Liver (tissue), 9 donors: ENCODE results near the gene THADA. TPM values are rescaled to one million over a fixed set of nuclear protein-coding genes. Genes with fewer than 3 reads are reported as not detected.

ENCODE experiments used
- DNase-seq: peaks from one replicate; pipeline ENCODE4 v3.0.0-alpha.2; 2017; ENCODE audit warnings: low spot score
- H3K27ac ChIP-seq, 2 donors: one replicate each; pipeline ENCODE4 v1.7.0; 2013; ENCODE audit warnings: inconsistent platforms in 2 of 2, low read length in 2 of 2, control low read depth in 1 of 2, low read depth in 1 of 2, mild to moderate bottlenecking in 1 of 2
- H3K27me3 ChIP-seq, 4 donors: one replicate each; pipeline versions ENCODE4 v1.6.1 to v1.7.0; 2013; ENCODE audit warnings: low read length in 3 of 4, inconsistent platforms in 1 of 4, mild to moderate bottlenecking in 1 of 4, moderate library complexity in 1 of 4; ENCODE audit not compliant: control insufficient read depth in 4 of 4, insufficient read depth in 4 of 4
- H3K36me3 ChIP-seq, 4 donors: one replicate each; pipeline versions ENCODE4 v1.6.1 to v1.7.0; 2013; ENCODE audit warnings: low read length in 3 of 4, mild to moderate bottlenecking in 3 of 4, low read depth in 1 of 4, moderate library complexity in 1 of 4; ENCODE audit not compliant: control insufficient read depth in 4 of 4, insufficient read depth in 3 of 4
- H3K4me1 ChIP-seq, 4 donors: one replicate each; pipeline versions ENCODE4 v1.6.1 to v1.7.0; 2013; ENCODE audit warnings: low read length in 3 of 4, mild to moderate bottlenecking in 3 of 4, moderate library complexity in 1 of 4; ENCODE audit not compliant: control insufficient read depth in 4 of 4, insufficient read depth in 4 of 4
- H3K4me3 ChIP-seq, 3 donors: one replicate each; pipeline versions ENCODE4 v1.6.1 to v1.7.0; 2013; ENCODE audit warnings: low read length in 3 of 3, control low read depth in 1 of 3, low read depth in 1 of 3, mild to moderate bottlenecking in 1 of 3
- H3K9ac ChIP-seq, 2 donors: one replicate each; pipeline ENCODE4 v1.7.0; 2013; ENCODE audit warnings: low read length in 2 of 2, mild to moderate bottlenecking in 2 of 2, moderate library complexity in 2 of 2, control low read depth in 1 of 2, low read depth in 1 of 2
- H3K9me3 ChIP-seq, 4 donors: one replicate each; pipeline versions ENCODE4 v1.6.1 to v1.7.0; 2013; ENCODE audit warnings: low read length in 3 of 4; ENCODE audit not compliant: control insufficient read depth in 4 of 4
- CTCF ChIP-seq: fragments of 150-350 bp; IDR thresholded peaks from 2 replicates; pipeline ENCODE4 v1.5.1; 2017; ENCODE audit warnings: improper control_type of control experiment, low read depth, low read length; ENCODE audit not compliant: missing input control
- EGR1 ChIP-seq, 2 donors: IDR thresholded peaks; 2 replicates each; pipeline ENCODE4 v1.6.1; 2016 to 2018; ENCODE audit warnings: antibody characterized with exemption in 2 of 2, low read depth in 2 of 2
- FOXA2 ChIP-seq: IDR thresholded peaks from 2 replicates; pipeline ENCODE4 v1.6.1; 2016; ENCODE audit warnings: antibody characterized with exemption
- GABPA ChIP-seq, 2 donors: IDR thresholded peaks in 1 of 2; conservative IDR thresholded peaks in 1 of 2; 2 replicates each; pipeline ENCODE4 v1.6.1; 2016; ENCODE audit warnings: antibody characterized with exemption in 2 of 2, mild to moderate bottlenecking in 1 of 2, moderate library complexity in 1 of 2
- HNF4A ChIP-seq, 2 donors: conservative IDR thresholded peaks; 2 replicates each; pipeline ENCODE4 v1.6.1; 2016; ENCODE audit warnings: antibody characterized with exemption in 2 of 2, mild to moderate bottlenecking in 2 of 2
- HNF4G ChIP-seq: IDR thresholded peaks from 2 replicates; pipeline ENCODE4 v1.6.1; 2016; ENCODE audit warnings: antibody characterized with exemption
- MAX ChIP-seq: IDR thresholded peaks from 2 replicates; pipeline ENCODE4 v1.6.1; 2016; ENCODE audit warnings: antibody characterized with exemption
- NR2F2 ChIP-seq: IDR thresholded peaks from 2 replicates; pipeline ENCODE4 v1.6.1; 2016; ENCODE audit warnings: antibody characterized with exemption
- RAD21 ChIP-seq, 2 donors: IDR thresholded peaks; 2 replicates each; pipeline ENCODE4 v1.6.1; 2016; ENCODE audit warnings: antibody characterized with exemption in 2 of 2, mild to moderate bottlenecking in 2 of 2
- REST ChIP-seq: IDR thresholded peaks from 2 replicates; pipeline ENCODE4 v1.6.1; 2016; ENCODE audit warnings: antibody characterized with exemption, mild to moderate bottlenecking
- RXRA ChIP-seq, 2 donors: IDR thresholded peaks; 2 replicates each; pipeline ENCODE4 v1.6.1; 2017 to 2018; ENCODE audit warnings: antibody characterized with exemption in 2 of 2, mild to moderate bottlenecking in 1 of 2
- TAF1 ChIP-seq: conservative IDR thresholded peaks from 2 replicates; pipeline ENCODE4 v1.6.1; 2016; ENCODE audit warnings: antibody characterized with exemption, mild to moderate bottlenecking
- YY1 ChIP-seq: IDR thresholded peaks from 2 replicates; pipeline ENCODE4 v1.6.1; 2016; ENCODE audit warnings: antibody characterized with exemption, mild to moderate bottlenecking
- ZBTB33 ChIP-seq: IDR thresholded peaks from 2 replicates; pipeline ENCODE4 v1.6.1; 2016; ENCODE audit warnings: antibody characterized with exemption
- WGBS: extraction: QIAGEN DNeasy Blood & Tissue Kit; methylation state at CpG from one replicate; pipeline ENCODE4 v1.1.7; 2013; 5-methylcytosine and 5-hydroxymethylcytosine counted together
- polyA plus RNA-seq, 2 donors: library from polyadenylated mRNA; stranded (reverse) in 1 of 2; unstranded in 1 of 2; fragments of 200-250 nt in 1 of 2; fragments of >200 nt in 1 of 2; fragmentation: Nextera tagmentation in 1 of 2; extraction: Ambion mirVana in 1 of 2; gene quantifications; one replicate each; pipeline versions ENCODE4 v1.2.1 to v1.2.3, GENCODE V29; 2013 to 2015
- total RNA-seq, 2 donors: library from RNA; depleted of rRNA; stranded (reverse); fragments of >200 nt; gene quantifications; one replicate each; pipeline ENCODE4 v1.2.3, GENCODE V29; 2014
- donor health status: healthy.
- donor health status: healthy.
- donor health status: healthy.
- donor health status: healthy.
- donor health status: healthy.

The THADA gene
- total and polyA plus RNA-seq, 4 donors, result 12.0 to 37.2 (median 22.3) TPM

GRCh38 chr2:43417300-43417699, 178.5 kb downstream of the THADA start:
- H3K36me3 ChIP-seq, result no peaks in the 10 kb centered on the region
- H3K9me3 ChIP-seq, result no peaks in the 10 kb centered on the region
- DNase-seq, result no peak
- H3K27me3 ChIP-seq, result no peaks in the 10 kb centered on the region
- TF ChIP-seq NR2F2, result no peak
- no peak for TF ChIP-seq HNF4G
- no peak for TF ChIP-seq GABPA (IDR thresholded peaks at IDR 0.05 in 1 of 2, conservative IDR thresholded peaks at IDR 0.05 in 1 of 2)
- TF ChIP-seq EGR1 (IDR thresholded peaks at IDR 0.05; ENCODE audit: low read depth in 2 of 2), result no peak
- no peak overlapping the region for H3K4me3 ChIP-seq
- H3K4me1 ChIP-seq, result no peaks in the 10 kb centered on the region
- H3K9ac ChIP-seq, result no peak overlapping the region
- WGBS, result 87% methylated on average over 1 of the region's 1 CpG
- no peak overlapping the region for H3K27ac ChIP-seq

GRCh38 chr2:43415592-43415991, 180.2 kb downstream of the THADA start:
- Histone ChIP-seq H3K9ac (no peak overlapping the region), H3K27me3 (no peaks in the 10 kb centered on the region), H3K36me3 (no peaks in the 10 kb centered on the region), H3K4me1 (no peaks in the 10 kb centered on the region), H3K4me3 (no peak overlapping the region), H3K9me3 (no peaks in the 10 kb centered on the region), H3K27ac (no peak overlapping the region)
- 89% methylated on average over 7 of the region's 7 CpGs for WGBS
- TF ChIP-seq GABPA (IDR thresholded peaks at IDR 0.05 in 1 of 2, conservative IDR thresholded peaks at IDR 0.05 in 1 of 2) (no peak), RXRA (IDR thresholded peaks at IDR 0.05) (no peak), ZBTB33 (no peak), CTCF (no peak), HNF4A (conservative IDR thresholded peaks at IDR 0.05) (no peak), TAF1 (no peak), MAX (no peak), NR2F2 (no peak), RAD21 (IDR thresholded peaks at IDR 0.05) (no peak), FOXA2 (no peak), YY1 (no peak), REST (no peak)
- DNase-seq, result no peak
